SK-N-SH treated with all-trans-retinoic acid at 6 μM for 48 hours (cell line): Measurements from ENCODE around the gene BMP6.

ENCODE experiments used
- ATAC-seq: fragments of 200-7000 bp; cut with Tn5 transposase; 3 replicates; pipeline ENCODE4 v1.9.1; 2020; ENCODE audit warnings: mild to moderate bottlenecking, moderate library complexity
- ARNTL ChIP-seq: fragments of 450-650 bp; formaldehyde crosslinking; IDR thresholded peaks from 2 replicates; pipeline ENCODE4 v1.5.0; 2020; ENCODE audit warnings: low read depth, mild to moderate bottlenecking, moderate library complexity, borderline replicate concordance
- BACH2 ChIP-seq: fragments of 250-450 bp; sonication (Bioruptor Pico); IDR thresholded peaks from 2 replicates; pipeline ENCODE4 v1.9.0; 2021; ENCODE audit warnings: mild to moderate bottlenecking, borderline replicate concordance
- CSDC2 ChIP-seq: fragments of 250-450 bp; sonication (Bioruptor Pico); IDR thresholded peaks from 2 replicates; pipeline ENCODE4 v1.5.0; 2020; ENCODE audit warnings: mild to moderate bottlenecking, moderate library complexity
- ESRRG ChIP-seq: fragments of 250-450 bp; sonication (Bioruptor Pico); IDR thresholded peaks from 2 replicates; pipeline ENCODE4 v1.6.1; 2021; ENCODE audit warnings: mild to moderate bottlenecking
- GLIS3 ChIP-seq: fragments of 250-450 bp; sonication (Bioruptor Pico); IDR thresholded peaks from 2 replicates; pipeline ENCODE4 v1.5.0; 2020; ENCODE audit warnings: mild to moderate bottlenecking, moderate library complexity
- ISL1 ChIP-seq: fragments of 250-450 bp; sonication (Bioruptor Pico); IDR thresholded peaks from 2 replicates; pipeline ENCODE4 v2.1.2; 2022; ENCODE audit warnings: mild to moderate bottlenecking, moderate library complexity
- OSR1 ChIP-seq: fragments of 250-450 bp; sonication (Bioruptor Pico); IDR thresholded peaks from 2 replicates; pipeline ENCODE4 v1.8.0; 2022; ENCODE audit warnings: moderate library complexity, mild to moderate bottlenecking, inconsistent platforms
- PPARA ChIP-seq: fragments of 250-450 bp; sonication (Bioruptor Pico); IDR thresholded peaks from 2 replicates; pipeline ENCODE4 v1.5.0; 2020; ENCODE audit warnings: mild to moderate bottlenecking, borderline replicate concordance
- SNAI2 ChIP-seq: fragments of 250-450 bp; sonication (Bioruptor Pico); IDR thresholded peaks from 2 replicates; pipeline ENCODE4 v1.5.0; 2020; ENCODE audit warnings: mild to moderate bottlenecking, moderate library complexity
- TCF4 ChIP-seq: fragments of 250-450 bp; sonication (Bioruptor Pico); IDR thresholded peaks from 2 replicates; pipeline ENCODE4 v1.8.0; 2021; ENCODE audit warnings: mild to moderate bottlenecking, moderate library complexity, borderline replicate concordance
- TOX ChIP-seq: fragments of 250-450 bp; sonication (Bioruptor Pico); IDR thresholded peaks from 2 replicates; pipeline ENCODE4 v1.8.0; 2021; ENCODE audit warnings: mild to moderate bottlenecking, moderate library complexity, borderline replicate concordance
- ZC3H10 ChIP-seq: fragments of 250-450 bp; sonication (Bioruptor Pico); IDR thresholded peaks from 2 replicates; pipeline ENCODE4 v1.5.1; 2021; ENCODE audit warnings: mild to moderate bottlenecking, moderate library complexity
- ZFP3 ChIP-seq: fragments of 250-450 bp; sonication (Bioruptor Pico); IDR thresholded peaks from 2 replicates; pipeline ENCODE4 v1.5.0; 2020; ENCODE audit warnings: mild to moderate bottlenecking, moderate library complexity
- ZFP30 ChIP-seq: fragments of 450-650 bp; formaldehyde crosslinking; IDR thresholded peaks from 2 replicates; pipeline ENCODE4 v1.5.0; 2022; ENCODE audit warnings: mild to moderate bottlenecking, moderate library complexity
- ZNF565 ChIP-seq: fragments of 450-650 bp; formaldehyde crosslinking; conservative IDR thresholded peaks from 2 replicates; pipeline ENCODE4 v1.5.0; 2020; ENCODE audit warnings: low read depth, mild to moderate bottlenecking, moderate library complexity
- ZNF70 ChIP-seq: fragments of 450-650 bp; formaldehyde crosslinking; IDR thresholded peaks from 2 replicates; pipeline ENCODE4 v1.5.0; 2020; ENCODE audit warnings: mild to moderate bottlenecking, moderate library complexity
- ZNF8 ChIP-seq: fragments of 450-650 bp; formaldehyde crosslinking; IDR thresholded peaks from 2 replicates; pipeline ENCODE4 v1.5.0; 2020; ENCODE audit warnings: mild to moderate bottlenecking, moderate library complexity
- TF ChIP-seq, protein P1 (sequence below): fragments of 250-450 bp; sonication (Bioruptor Pico); IDR thresholded peaks from 2 replicates; pipeline ENCODE4 v1.5.0; 2020; ENCODE audit warnings: mild to moderate bottlenecking, moderate library complexity
- TF ChIP-seq, protein P2 (sequence below): fragments of 250-450 bp; sonication (Bioruptor Pico); IDR thresholded peaks from 2 replicates; pipeline ENCODE4 v1.5.1; 2021; ENCODE audit warnings: mild to moderate bottlenecking, moderate library complexity
- TF ChIP-seq, protein P3 (sequence below): fragments of 250-450 bp; sonication (Bioruptor Pico); IDR thresholded peaks from 2 replicates; pipeline ENCODE4 v1.5.1; 2020; ENCODE audit warnings: low read depth, mild to moderate bottlenecking, moderate library complexity
- TF ChIP-seq, protein P4 (sequence below): fragments of 250-450 bp; sonication (Bioruptor Pico); IDR thresholded peaks from 2 replicates; pipeline ENCODE4 v1.8.0; 2021; ENCODE audit warnings: low read depth, mild to moderate bottlenecking, moderate library complexity, borderline replicate concordance

Gene BMP6

DNA sequence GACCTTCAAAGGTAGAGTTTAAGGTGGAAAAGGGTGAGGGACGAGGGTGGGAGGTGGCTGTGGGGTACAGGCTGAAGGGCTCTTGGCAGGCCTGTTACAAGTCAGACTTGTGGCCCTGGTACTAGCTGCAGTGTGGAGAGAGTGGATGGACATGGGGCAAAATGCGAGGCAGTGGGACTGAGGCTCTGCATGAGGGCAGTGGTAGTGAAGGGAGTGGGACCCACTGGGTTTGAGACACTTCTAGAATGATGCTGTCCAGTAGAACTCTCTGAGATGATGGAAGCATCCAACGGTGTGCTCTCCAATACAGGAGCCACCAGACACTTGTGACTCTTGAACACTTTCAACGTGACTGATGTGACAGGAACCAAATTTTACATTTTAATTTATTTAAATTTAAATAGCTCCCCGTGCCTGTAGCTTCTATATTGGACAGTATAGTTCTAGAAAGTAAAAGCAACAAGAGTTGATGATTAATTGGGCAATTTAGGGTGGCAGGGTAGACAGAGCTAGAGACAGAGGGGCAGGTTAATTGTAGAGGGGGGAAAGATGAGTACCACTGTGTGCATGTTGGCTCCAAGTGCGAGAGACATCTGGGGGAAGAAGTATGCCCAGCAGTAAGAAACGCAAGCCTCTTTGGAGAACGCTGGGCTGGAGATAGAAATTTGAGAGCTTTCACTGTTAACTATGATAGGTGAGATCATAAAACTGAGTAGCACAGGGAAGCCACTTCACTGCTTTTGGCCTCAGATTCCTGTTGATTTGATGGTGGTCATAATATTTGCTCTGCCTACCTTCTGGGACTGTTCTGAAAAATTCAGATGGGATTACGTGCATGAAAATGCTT is 107.2 kb downstream of the BMP6 start:
- ATAC-seq: no peak
- TF ChIP-seq ZFP3 (CRISPR knock-in tag) (no peak), CSDC2 (no peak), OSR1 (no peak), ZNF565 (CRISPR knock-in tag) (no peak), ZNF70 (no peak), ARNTL (CRISPR knock-in tag) (no peak), TOX (CRISPR knock-in tag) (no peak), ISL1 (no peak), ZFP30 (no peak), PPARA (no peak), ESRRG (CRISPR knock-in tag) (no peak), ZC3H10 (no peak)
- TF ChIP-seq, protein P1, sequence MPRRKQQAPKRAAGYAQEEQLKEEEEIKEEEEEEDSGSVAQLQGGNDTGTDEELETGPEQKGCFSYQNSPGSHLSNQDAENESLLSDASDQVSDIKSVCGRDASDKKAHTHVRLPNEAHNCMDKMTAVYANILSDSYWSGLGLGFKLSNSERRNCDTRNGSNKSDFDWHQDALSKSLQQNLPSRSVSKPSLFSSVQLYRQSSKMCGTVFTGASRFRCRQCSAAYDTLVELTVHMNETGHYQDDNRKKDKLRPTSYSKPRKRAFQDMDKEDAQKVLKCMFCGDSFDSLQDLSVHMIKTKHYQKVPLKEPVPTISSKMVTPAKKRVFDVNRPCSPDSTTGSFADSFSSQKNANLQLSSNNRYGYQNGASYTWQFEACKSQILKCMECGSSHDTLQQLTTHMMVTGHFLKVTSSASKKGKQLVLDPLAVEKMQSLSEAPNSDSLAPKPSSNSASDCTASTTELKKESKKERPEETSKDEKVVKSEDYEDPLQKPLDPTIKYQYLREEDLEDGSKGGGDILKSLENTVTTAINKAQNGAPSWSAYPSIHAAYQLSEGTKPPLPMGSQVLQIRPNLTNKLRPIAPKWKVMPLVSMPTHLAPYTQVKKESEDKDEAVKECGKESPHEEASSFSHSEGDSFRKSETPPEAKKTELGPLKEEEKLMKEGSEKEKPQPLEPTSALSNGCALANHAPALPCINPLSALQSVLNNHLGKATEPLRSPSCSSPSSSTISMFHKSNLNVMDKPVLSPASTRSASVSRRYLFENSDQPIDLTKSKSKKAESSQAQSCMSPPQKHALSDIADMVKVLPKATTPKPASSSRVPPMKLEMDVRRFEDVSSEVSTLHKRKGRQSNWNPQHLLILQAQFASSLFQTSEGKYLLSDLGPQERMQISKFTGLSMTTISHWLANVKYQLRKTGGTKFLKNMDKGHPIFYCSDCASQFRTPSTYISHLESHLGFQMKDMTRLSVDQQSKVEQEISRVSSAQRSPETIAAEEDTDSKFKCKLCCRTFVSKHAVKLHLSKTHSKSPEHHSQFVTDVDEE (CRISPR knock-in tag): no peak
- TF ChIP-seq, protein P2, sequence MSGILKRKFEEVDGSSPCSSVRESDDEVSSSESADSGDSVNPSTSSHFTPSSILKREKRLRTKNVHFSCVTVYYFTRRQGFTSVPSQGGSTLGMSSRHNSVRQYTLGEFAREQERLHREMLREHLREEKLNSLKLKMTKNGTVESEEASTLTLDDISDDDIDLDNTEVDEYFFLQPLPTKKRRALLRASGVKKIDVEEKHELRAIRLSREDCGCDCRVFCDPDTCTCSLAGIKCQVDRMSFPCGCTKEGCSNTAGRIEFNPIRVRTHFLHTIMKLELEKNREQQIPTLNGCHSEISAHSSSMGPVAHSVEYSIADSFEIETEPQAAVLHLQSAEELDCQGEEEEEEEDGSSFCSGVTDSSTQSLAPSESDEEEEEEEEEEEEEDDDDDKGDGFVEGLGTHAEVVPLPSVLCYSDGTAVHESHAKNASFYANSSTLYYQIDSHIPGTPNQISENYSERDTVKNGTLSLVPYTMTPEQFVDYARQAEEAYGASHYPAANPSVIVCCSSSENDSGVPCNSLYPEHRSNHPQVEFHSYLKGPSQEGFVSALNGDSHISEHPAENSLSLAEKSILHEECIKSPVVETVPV (CRISPR knock-in tag): no peak
- TF ChIP-seq, protein P3, sequence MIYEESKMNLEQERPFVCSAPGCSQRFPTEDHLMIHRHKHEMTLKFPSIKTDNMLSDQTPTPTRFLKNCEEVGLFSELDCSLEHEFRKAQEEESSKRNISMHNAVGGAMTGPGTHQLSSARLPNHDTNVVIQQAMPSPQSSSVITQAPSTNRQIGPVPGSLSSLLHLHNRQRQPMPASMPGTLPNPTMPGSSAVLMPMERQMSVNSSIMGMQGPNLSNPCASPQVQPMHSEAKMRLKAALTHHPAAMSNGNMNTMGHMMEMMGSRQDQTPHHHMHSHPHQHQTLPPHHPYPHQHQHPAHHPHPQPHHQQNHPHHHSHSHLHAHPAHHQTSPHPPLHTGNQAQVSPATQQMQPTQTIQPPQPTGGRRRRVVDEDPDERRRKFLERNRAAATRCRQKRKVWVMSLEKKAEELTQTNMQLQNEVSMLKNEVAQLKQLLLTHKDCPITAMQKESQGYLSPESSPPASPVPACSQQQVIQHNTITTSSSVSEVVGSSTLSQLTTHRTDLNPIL: no peak
- TF ChIP-seq, protein P4, sequence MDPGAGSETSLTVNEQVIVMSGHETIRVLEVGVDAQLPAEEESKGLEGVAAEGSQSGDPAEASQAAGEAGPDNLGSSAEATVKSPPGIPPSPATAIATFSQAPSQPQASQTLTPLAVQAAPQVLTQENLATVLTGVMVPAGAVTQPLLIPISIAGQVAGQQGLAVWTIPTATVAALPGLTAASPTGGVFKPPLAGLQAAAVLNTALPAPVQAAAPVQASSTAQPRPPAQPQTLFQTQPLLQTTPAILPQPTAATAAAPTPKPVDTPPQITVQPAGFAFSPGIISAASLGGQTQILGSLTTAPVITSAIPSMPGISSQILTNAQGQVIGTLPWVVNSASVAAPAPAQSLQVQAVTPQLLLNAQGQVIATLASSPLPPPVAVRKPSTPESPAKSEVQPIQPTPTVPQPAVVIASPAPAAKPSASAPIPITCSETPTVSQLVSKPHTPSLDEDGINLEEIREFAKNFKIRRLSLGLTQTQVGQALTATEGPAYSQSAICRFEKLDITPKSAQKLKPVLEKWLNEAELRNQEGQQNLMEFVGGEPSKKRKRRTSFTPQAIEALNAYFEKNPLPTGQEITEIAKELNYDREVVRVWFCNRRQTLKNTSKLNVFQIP (CRISPR knock-in tag): no peak

DNA sequence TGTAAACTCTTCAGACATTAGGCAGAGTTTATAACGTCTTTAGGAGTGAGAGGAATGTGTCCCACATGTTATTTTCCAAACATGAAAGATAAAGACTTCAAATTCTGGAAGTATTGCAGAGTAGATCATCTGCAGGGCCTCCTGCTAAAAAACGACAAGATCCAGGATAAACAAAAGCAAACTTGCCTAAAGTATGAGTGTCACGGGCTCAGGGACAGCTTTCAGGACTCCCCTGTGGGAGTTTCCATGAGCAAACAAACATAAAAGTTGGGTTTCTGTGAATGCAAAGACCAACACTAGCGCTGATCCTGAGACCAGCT is 107.8 kb downstream of the BMP6 start:
- no peak for TF ChIP-seq ESRRG (CRISPR knock-in tag)
- ATAC-seq: no peak

DNA sequence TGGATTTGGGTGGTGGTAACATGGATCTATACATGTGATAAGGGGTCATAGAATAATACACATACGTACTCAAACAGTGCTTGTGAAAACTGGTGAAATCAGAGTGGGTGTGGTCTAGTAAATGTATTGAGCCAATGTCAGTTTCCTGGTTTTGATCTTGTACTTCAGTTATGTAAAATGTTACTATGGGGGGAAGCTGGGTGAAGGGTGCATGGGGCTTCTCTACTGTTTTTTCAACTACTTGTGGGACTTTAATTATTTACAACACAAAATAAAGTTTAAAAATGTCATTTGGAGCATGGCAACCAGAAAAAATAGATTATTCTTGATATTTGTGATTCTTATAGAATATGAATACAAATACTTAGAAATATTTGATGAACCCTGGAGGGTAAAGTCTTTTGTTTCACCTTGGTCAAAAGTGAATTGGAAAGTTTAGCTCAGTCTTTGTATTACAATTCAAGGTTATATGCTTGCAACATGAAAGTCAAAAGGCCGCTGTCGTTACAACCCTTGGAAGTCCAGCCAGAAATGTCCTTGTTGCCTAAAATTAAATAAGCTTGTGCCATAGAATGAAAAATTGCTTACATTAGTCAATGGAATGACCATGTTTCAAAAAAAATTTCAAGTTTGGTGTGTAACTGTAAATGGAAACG is 110.6 kb downstream of the BMP6 start:
- ATAC-seq: no peak
- TF ChIP-seq SNAI2 (CRISPR knock-in tag): no peak
- no peak for TF ChIP-seq ZNF565 (CRISPR knock-in tag)
- no peak for TF ChIP-seq ESRRG (CRISPR knock-in tag)
- no peak for TF ChIP-seq BACH2
- TF ChIP-seq GLIS3 (CRISPR knock-in tag): no peak
- no peak for TF ChIP-seq ZC3H10
- TF ChIP-seq ISL1: no peak
- no peak for TF ChIP-seq TCF4 (CRISPR knock-in tag)
- TF ChIP-seq ZNF8 (CRISPR knock-in tag): no peak
- TF ChIP-seq ZFP3 (CRISPR knock-in tag): no peak
- TF ChIP-seq, protein P1 (CRISPR knock-in tag): no peak
- no peak for TF ChIP-seq TOX (CRISPR knock-in tag)
